RKO (cell line): ENCODE measurements around the gene MXRA8.

Experiments used
- DNase-seq: peaks from one replicate; pipeline ENCODE4 v3.0.0-alpha.2; 2016; ENCODE audit warnings: low spot score

MXRA8 gene

DNA sequence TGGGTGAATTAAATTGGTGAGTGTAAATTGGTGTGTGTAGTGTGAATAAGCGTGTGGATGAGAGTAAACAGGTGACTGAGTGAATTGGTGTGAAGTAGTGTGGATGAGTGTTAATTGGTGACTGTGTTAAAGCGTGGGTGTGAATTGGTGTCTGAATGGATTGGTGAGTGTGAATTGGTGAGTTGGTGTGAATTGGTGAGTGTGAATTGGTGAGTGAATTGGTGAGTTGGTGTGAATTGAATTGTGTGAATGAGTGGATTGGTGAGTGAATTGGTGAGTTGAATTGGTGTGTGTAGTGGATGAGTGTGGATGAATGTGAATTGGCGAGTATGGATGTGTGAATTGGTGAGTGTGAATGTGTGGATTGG is 8.3 kb upstream of the MXRA8 start:
- DNase-seq, result no peak

DNA sequence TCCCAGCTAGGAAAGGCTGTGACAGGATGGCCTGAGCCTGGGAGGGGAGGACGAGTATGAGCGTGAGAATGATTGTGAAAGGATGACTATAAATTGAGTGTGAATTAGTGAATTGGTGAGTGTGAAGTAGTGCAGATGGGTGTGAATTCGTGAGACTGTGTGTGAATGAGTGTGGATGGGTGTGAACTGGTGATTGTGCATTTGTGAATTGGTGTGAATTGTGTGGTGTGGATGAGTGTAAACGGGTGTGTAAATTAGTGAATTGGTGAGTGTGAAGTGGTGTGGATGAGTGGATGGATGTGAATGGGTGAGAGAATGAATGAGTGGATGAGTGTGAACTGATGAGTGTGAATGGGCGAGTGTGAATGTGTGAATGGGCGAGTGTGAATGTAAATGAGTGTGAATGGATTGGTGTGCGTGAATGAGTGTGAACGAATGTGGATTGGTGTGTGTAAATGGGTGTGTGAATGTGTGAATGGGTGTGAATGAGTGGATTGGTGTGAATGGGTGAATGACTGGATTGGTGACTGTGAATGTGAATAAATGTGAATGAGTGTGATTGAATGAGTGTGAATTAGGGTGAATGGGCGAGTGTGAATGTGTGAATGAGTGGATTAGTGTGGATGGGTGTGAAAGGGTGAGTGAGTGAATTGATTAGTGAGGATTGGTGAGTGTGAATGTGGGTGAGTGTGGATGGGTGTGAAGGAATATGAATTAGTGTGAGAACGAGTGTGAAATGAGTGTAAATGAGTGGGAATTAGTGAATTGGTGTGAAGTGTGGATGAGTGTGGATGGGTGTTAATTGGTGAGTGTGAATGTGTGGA is 7.7 kb upstream of the MXRA8 start:
- no peak for DNase-seq

DNA sequence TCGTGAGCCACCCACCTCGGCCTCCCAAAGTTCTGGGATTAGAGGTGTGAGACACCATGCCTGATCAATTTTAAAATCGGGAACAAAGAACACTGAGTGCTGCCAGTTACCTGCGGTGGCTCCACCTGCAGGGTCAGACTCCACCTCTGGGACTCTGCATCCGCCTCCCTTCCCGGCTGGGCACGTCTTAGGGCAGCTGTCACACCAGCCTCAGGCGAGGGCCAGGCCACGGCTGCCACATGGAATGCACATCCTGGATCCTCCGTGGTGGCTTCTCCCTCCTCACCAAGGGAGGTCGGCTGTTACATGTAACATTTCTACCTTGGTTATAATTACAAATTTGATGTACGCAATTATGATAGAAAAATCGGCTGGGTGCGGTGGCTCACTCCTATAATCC is 5.9 kb upstream of the MXRA8 start:
- DNase-seq, result no peak

DNA sequence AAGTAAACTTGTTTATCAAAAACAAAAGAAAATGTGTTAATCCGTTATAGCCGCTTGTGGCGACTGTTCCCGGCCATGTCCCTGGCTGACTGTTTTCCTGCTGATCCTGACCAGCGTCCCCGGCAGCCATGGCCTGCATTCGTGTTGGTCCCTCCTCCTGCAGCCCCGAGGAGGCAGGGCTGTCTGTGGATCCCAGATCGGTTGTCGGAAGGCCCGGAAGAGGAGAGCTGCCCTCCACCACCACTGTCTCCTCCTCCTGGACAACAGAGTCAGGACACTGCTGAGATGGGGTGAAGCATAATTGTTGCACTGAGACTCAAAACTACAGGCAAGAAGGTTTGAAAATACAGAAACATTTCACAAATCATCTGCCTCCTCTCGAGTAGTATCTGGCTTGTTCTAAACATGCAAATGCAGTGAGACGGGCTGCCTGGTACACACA is 3.6 kb upstream of the MXRA8 start:
- DNase-seq, result no peak

DNA sequence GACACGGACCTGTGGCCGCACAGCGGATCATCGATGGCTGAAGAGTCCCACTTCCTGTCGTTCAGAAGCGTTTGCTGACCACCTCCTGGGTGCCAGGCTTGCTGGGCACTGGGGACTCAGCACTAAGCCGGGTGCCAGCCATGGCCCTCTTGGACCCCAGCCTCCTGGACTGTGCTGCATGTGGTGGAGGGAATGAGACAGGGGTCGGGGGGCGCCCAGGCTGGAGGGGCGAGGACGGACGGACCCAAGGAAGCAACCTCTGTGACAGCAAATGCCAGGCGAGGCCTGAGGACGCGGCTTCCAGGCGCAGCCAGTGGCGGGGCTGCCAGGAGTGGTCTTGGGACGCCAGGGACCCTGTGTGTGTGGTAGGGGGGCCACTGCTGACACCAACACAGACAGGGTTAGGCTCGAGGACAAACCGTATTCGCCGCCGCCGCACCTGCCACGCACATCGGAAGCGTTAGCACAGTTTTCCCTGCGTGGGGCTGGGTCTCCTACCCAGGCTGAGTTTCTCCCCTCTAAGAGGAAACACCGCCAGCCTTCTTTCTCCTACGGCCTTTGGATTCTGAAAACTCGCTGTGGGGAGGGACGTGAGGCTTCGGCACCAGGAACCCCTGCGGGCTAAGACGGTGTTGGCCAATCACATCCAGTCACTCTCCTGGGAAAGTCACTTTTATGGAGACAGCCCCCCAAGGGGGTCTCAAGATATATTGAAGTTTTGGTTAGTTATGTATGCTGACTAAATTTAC is 3.1 kb upstream of the MXRA8 start:
- DNase-seq, result no peak

DNA sequence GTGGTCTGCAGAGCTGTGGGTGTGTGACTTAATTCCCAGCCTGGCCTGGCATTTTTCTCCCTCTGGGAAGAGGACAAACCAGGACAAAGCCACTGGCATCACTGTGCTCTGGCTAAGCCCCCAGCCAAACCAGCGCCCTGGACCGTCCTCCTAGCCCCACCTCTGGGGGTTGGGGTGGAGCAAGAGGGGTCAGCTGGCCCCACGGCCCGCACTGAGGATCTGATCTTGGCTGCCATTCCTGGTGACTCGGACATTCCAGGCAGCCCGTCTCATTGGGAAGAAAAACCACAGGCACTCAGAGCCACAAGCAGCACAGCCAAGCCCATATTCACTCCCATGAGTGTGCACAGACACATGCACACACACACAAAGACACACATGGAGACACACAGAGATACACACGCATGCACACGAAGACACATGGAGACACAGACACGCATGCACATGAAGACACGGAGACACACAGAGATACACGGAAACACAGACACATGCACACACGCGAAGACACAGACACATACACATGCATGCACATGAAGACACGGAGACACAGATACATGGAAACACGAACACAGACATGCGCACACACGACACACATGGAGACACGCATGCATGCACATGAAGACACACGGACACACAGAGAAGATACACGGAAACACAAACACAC is 2.3 kb upstream of the MXRA8 start:
- DNase-seq, result peak; percentile 62

DNA sequence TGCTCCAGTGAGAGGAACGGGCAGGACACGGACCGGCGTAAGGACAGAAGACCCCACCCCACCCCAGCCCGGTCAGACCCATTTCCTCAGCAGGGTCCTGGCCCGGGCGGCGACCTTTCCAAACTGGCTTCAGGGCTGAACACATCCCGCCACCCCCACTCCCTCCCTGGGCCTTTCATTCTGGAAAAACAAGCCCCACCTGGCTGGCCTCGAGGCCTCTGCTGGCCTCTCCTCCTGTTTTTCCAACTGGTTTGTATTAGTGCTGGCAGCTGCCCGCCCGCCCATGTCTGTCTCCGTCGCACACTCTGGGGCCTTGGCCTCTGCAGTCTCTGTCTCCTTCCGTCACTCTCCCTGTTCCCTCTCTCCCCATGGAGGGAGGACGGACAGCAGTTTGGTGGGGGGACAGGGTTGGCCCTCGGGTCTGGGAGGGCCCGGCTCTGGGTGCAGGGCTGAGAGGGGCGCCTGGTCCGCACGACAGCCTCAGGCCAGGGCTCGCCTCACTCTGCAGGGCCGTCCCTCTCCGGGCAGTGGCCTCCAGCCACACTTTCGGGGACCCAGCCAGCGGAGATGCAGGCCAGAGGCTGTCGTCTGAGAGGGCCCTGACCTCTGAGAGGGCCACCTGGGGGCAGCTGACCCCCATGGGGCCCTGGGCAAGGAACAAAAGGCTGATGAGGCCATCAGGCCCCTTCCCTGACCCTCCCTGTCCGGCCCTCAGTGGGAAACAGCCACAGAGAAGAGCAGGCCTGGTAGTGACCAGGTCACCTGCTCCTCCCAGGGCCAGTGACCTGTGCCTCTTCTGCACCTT is 1.5 kb upstream of the MXRA8 start:
- no peak for DNase-seq

DNA sequence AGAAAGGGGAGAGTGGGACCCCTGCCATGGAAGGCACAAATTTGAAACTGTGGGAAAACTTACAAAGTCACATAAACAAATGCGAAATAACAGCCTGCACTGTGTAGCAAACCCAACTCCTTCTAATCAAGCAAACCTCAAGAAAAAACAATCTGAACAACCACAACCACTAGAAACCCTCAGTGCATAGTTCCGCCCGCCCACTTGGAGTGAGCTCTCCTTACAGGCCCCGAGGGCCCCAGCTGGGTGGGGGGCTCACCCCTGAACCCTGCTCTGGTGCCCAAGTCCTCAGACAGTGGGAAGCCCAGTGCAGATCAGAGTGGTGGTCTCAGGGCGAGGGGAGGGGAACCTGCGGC is 931 bp upstream of the MXRA8 start:
- DNase-seq, result no peak

DNA sequence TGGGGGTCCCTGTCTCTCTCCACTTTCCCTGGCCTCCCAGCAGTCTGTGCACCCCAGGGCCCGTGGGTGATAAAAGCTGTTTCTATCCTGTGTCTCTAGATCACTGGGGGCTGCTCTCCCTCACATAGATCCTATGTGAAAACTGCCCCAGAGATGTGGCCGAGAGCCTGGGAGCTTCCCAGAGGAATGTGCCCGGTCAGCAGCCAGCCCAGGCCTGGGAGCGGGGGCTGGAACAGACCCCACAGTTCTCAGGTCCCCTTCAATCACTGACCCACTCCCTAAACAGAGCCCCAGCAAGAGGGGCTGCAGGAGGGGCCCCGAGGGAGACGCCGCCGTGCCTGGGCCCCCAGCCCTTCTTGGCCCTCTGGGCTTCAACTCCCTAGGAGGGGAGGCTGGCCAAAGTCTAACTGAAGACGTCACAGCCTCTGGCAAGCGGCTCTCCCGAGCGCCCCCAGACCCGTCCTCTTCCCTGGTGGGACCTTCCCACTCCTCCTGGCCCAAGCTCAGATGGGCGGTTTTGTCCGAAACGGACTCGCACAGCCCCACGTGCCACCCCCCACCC is 403 bp downstream of the MXRA8 start:
- no peak for DNase-seq

DNA sequence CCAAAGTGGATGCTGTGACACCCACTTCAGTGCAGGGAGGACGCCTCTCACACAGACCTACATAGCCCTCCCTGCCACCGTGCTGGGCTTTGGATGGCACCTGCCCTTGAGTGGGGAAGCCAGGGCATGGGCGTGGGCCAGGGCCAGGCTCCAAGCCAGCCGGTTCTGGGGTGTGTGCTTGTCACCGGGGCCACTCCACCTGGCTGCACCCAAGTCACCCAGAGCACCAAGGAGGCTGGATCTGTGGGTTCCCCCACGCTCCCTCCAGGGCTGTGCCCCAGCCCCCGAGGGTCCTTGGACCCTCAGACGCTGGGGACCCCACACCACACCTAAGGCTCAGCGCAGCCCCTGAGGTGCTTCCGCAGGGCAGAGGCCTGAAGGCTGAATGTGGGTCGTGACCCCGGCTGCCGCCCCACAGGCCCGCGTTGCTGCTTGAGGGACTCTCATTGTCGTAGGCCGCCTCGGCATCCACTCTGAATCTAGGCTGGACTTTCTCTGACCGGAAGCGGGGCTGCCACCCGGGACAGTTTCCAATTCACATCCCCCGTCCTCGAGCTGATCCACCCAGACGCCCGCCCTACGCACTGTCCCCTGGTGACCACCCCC is 1.5 kb downstream of the MXRA8 start:
- DNase-seq, result no peak

DNA sequence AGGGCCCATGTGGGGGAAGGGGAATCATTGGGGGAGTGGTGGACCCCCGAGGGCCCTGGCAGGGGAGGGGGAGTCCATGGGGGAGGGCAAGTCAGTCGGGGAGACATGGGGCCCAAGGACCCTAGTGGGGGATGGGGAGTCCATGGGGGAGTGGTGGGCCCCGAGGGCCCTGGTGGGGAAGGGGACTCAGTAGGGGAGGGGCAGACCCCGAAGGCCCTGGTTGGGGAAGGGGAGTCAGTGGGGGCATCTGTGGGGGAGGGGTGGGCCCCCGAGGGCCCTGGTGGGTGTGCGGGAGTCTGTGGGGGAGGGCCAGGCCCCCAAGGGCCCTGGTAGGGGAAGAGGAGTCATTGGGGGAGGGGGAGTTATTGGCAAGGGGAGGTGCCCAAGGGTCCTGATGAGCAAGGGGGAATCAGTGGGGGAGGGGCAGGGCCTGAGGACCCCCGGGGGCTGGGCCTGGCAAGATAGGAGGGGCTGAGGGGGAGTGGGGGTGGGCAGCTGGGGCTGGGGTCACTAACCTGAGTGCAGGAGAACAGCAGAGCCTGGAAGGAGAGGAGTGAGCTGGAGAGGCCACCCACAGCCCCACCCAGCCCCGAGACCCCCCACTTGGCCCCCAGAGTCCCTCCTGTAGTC is 2.1 kb downstream of the MXRA8 start:
- no peak for DNase-seq

DNA sequence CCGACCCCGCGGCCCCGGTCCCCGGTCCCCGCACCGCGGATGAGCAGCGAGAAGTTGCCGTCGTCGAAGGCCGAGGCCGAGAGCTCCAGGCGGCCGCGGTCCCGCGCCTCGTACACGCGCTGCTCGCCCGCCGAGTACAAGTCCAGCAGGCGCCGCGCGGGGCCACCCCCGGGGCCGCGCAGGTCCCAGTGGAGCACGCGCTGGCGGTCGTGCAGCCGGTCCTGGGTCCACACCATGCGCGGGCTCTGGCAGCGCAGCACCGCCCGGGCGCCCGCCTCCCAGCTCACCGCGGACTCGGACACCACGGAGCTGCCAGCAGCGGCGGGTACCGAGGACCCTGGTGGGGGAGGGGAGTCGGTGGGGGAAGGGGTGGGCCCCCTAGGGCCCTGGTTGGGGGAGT is 2.9 kb downstream of the MXRA8 start:
- DNase-seq, result no peak

DNA sequence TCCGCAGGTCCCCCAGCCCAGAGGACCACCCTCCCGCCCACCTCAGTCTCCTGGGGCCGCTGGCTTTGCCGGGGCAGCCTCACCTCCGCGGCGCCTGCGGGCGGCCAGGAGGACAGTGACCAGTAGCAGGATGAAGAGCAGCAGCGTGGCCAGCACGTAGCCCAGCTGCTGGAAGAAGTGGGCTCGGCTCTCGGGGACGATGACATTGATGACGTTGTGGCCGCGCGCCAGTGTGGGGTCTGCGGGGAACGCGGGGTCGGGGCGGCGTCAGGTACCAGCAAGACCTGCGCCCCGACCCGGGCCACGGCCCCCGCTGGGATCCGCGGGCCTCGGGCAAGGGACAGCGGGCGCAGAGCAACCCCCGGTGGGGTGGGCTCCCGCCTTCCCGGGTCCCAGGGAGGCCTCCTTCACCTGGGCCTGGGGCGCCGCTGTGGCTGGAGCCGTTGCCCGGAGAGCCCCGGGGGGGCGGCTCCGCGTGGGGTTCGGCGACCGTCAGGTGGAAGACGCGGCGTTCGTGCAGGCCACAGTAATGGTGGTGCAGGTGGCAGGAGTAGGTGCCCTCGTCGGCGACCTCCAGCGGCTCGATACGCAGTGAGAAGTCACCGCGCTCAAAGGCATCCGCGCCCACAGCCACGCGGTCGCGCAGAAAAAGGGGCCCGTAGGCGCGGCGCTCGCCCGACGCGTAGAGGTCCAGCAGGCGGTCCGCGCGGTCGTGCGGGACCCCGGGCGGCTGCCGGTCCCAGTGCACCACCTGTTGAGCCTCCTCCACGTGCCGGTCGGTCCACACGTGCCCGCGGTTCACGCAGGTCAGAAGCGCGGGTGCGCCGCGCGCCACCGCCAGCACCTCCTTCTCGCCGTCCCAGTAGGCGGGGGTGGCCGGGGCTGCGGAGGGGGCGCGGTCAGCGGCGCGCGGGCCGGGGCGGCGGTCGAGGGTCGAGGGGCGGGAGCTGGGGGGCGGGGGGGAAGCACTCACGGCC is 3.8 kb downstream of the MXRA8 start:
- DNase-seq, result no peak

DNA sequence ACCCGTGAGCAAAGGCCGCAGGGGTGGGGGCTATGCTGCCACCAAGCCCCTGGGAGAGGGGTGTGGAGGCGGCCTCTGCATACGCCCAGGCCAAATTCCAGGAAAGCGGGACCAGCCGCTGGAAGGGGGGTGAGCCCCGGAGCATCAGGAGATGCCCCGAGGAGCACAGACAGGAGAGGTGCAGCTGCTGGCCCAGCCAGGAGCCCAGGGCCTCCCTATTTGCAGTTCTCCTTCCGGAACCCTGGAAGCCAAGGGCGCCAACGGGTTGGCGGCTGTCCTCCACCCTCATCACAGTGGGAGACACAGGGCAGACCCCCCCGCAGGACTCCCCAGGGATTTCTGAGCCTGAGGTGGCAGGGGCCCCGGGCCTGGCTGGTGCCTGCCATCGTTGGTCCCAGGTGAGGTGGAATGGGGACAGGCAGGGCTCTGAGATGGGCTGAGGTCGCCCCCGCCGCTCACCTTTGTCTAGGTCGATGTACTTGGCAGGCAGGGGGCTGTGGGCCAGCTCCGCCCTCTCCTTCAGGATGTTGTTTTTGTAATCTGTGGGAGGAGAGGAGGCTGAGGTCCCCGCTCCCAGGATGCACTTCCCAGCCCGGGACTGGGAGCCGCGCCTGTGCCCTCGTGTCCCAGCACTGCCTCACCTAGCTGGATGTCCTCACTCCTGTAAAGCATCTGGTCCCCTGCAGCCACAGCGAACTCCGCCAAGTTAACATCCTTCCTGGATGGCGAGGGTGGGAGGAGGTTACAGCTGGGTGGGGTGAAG is 4.8 kb downstream of the MXRA8 start:
- DNase-seq, result peak; percentile 23

DNA sequence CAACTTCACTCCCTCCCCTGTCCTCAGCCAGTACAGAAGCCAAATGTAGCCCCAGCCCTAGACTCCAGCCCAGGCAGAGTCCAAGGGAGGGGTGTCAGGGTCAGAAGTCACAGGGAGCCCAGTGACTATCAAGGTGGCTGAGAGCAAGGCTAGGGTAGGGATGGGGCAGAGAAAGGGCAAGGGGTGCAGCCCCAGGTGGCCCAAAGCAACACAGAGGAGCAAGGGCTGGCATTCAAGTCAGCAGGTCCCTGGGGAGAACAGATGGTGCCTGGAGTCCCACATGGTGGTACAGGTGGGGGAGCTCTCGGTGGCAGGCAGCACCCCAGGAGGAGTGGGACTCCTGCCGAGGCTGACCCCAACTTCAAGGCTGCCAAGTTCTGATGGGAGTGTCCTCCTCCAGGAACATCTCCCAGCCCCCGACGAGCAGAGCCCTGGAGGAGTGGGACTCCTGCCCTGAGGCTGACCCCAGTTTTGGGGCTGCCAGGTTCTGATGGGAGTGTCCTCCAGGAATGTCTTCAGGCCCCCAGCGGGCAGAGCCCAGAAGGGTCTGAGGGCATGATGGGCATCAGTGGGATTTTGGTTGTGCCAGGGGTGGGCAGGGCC is 5.5 kb downstream of the MXRA8 start:
- DNase-seq, result no peak

DNA sequence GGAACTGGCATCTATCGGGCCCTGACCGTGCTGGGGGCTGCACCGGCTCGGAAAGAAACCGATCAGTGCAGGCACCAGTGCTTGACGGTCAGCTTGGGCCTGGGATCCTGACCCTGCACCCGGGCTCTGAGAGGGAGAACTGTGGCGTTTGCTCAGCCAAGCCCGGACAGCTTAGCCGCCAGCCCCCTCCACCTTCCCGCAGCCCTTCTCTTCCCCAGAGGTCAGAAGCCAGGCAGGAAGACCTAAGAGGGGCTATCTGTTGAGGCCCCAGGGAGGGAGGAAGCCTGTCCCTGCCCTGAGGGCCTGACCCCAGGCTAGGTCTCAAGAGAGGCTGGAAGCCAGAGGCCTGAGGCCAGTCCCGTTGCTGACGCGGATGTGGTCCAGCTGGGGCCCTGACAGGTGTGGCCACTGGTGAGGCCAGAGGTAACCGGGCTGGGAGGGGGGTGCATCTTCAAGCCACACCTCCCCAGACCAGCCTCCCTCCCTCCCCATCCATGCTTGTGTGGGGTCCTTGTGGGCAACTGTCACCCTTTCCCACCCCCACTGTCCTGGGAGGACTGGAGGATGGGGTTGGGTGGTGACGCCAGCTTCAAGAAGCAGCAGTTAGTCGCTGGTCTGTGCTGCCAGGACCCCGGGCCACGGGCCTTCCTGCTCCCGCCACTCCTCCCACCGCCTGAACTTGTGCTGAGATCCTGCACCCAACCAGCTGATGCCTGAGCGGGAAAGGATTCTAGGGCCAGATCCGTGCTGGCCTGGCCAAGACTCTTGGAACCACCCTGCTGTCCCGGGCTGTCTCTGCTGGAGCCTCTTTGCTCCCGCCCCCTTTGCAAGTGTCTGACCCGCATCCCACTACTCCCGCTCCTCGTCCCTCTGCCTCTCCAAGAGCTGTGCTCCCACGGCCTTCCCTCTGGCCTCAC is 6.6 kb downstream of the MXRA8 start:
- no peak for DNase-seq

DNA sequence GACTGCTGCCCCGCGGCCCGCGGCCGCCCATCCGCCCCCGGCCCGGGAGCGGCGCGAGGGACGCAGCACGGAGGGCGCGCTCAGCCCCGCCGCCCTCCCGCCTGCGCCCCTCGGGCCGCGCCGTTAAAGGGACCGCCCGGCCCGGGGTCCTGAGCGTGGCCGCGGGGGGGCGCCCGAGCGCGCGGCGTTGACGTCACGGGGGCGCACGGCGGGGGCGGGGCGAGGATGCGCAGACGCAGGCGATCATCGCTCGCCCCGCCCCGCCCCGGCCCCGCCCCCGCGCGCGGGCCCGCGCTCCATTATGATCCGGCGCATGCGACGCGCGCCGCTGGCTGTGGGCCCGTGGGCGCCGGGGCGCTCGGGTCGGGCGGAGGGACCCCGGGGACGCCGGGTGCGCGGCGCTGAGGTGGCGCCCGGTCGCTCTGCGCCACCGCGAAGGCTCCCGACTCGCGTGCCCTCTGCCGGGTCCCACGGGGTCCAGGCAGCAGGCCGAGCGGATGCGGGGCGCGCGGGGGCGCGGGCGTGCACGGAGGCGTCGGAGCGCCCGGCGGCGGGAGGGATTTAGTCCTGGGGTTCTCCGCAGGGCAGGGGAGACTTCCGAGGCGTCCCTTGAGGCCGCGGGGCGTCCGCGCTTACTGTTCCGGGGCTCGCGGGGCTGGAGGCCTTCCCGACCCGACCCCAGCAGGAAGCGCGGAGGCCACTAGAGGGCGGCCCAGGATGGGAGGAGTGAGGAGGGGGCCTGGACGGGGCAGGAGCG is 8.9 kb downstream of the MXRA8 start, which contains the start of gene DVL1:
Gene DVL1 (minus strand): TSS at position 163 of the 757 bp plus-strand sequence. CDS start 353 bp downstream, outside the sequence.
- DNase-seq, result peak; percentile 64
